H1 (cell line): ENCODE data around the gene NLRP6. TPM values are rescaled to one million over a fixed set of nuclear protein-coding genes. Genes with fewer than 3 reads are reported as not detected.

Source experiments
- CTCF ChIP-seq, 3 experiments: IDR thresholded peaks; 1 replicate in 2 of 3; 2 replicates in 1 of 3; pipeline versions ENCODE4 v1.5.1 to v1.6.1; 2011; ENCODE audit warnings: low read length in 3 of 3, mild to moderate bottlenecking in 3 of 3, inconsistent platforms in 2 of 3, low read depth in 1 of 3, moderate library complexity in 1 of 3; ENCODE audit not compliant: insufficient read depth in 1 of 3; ENCODE audit errors: control extremely low read depth in 1 of 3
- GABPA ChIP-seq: IDR thresholded peaks from 2 replicates; pipeline ENCODE4 v1.6.1; 2011; ENCODE audit warnings: mild to moderate bottlenecking, low read length, moderate library complexity, borderline replicate concordance; ENCODE audit not compliant: insufficient read depth
- KDM5A ChIP-seq: fragments of 200-600 bp; IDR thresholded peaks from 2 replicates; pipeline ENCODE4 v1.7.1; 2012; ENCODE audit warnings: mild to moderate bottlenecking, low read length, inconsistent platforms, mixed read lengths
- POU5F1 ChIP-seq: IDR thresholded peaks from 2 replicates; pipeline ENCODE4 v1.6.1; 2011; ENCODE audit warnings: low read depth, mild to moderate bottlenecking, low read length, moderate library complexity
- RAD21 ChIP-seq, 2 experiments: IDR thresholded peaks in 1 of 2; conservative IDR thresholded peaks in 1 of 2; 2 replicates each; pipeline ENCODE4 v1.6.1; 2011; ENCODE audit warnings: low read depth in 2 of 2, low read length in 2 of 2, improper control_type of control experiment in 1 of 2, inconsistent platforms in 1 of 2, mild to moderate bottlenecking in 1 of 2, moderate library complexity in 1 of 2
- SIX5 ChIP-seq: IDR thresholded peaks from 2 replicates; pipeline ENCODE4 v1.6.1; 2011; ENCODE audit warnings: mild to moderate bottlenecking, low read depth, low read length
- polyA plus RNA-seq, 7 experiments: library from polyadenylated mRNA; depleted of rRNA in 3 of 7; stranded (reverse) in 5 of 7; unstranded in 2 of 7; fragments of >200 nt in 5 of 7; fragments of 200-250 nt in 2 of 7; gene quantifications; 1 replicate in 5 of 7; 2 replicates in 1 of 7; 4 replicates in 1 of 7; pipeline versions ENCODE4 v1.2.1 to v1.2.3, GENCODE V29; 2011 to 2013; ENCODE audit warnings: missing spikeins in 2 of 7, mixed read lengths in 2 of 7
- total RNA-seq: library from RNA; stranded (reverse); fragmentation: NEBNext Ultra II Directional; extraction: Animal tissue kit (Norgen Biotek cat#: 25700); gene quantifications from 2 replicates; pipeline ENCODE4 v1.2.1, GENCODE V29; 2021

Gene NLRP6
- total and polyA plus RNA-seq, 2 of the 8 experiments (the other 6 are each of a cell fraction or from before 2014, with no cell fraction given) = not detected

- TF ChIP-seq CTCF (IDR thresholded peaks at IDR 0.05; ENCODE audit: control extremely low read depth in 1 of 3, insufficient read depth in 1 of 3, low read depth in 1 of 3, low read length in 3 of 3) (peak; percentile 19 to 44 (median 31); a peak in 3 of 4 replicates), RAD21 (IDR thresholded peaks at IDR 0.05 in 1 of 2, conservative IDR thresholded peaks at IDR 0.05 in 1 of 2; ENCODE audit: low read depth in 2 of 2, low read length in 2 of 2) (peak; percentile 34 to 39), GABPA (no peak), POU5F1 (no peak), SIX5 (no peak), KDM5A (no peak)
Observed at GRCh38 chr11:304915-305843, 27.0 kb downstream of the NLRP6 start (continued).
